ENCODE data around the gene RXYLT1. TPM values are rescaled to one million over a fixed set of nuclear protein-coding genes. Genes with fewer than 3 reads are reported as not detected.
"Not testable (repeated sequence)": the region's sequence is repeated elsewhere in the genome, so short reads cannot be mapped to it uniquely, and the experiment has no call there.

RXYLT1 gene
- polyA plus RNA-seq (2011; rRNA removed) (48.1 and 59.1 TPM in 2 replicates), polyA plus RNA-seq (2017; fragmentation: RNase III; extraction: RNeasy Plus Mini Kit Qiagen cat#74134 plus additional on column Dnase treatment) (31.6 to 35.7 TPM (median 34.2 TPM) in 3 replicates), polyA minus RNA-seq (2011; rRNA and poly(A)+ RNA removed) (8.6 and 13.2 TPM in 2 replicates)
- polyA plus RNA-seq (2012; cell fraction: cytosol; rRNA removed), result 19.7 and 20.3 TPM in 2 replicates
- 12.8 and 15.0 TPM in 2 replicates for polyA plus RNA-seq (2012; cell fraction: nucleus; rRNA removed)

GRCh38 chr12:63779498-63780481, at the start of gene RXYLT1:
RXYLT1 (plus strand) TSS chr12:63779909; CDS start chr12:63779961, 52 bp downstream.
- Histone ChIP-seq H3K4me3 (peak within 1 kb of the TSS; percentile 58), H3K27ac (peak within 1 kb of the TSS; percentile 88 to 98), H3K9me3 (no peaks in the 10 kb centered on the region), H3K4me1 (peaks cover 15% of the 10 kb centered on the region; the same call in 2 of the 3 replicates), H3K4me2 (peak within 1 kb of the TSS; percentile 88)
- peak; percentile 95 for TF ChIP-seq POLR2A (IDR thresholded peaks at IDR 0.05; ENCODE audit: low read length)
- TF ChIP-seq PBX3 (IDR thresholded peaks at IDR 0.05), result no peak
- no peak for TF ChIP-seq KDM5A (IDR thresholded peaks at IDR 0.05)
- TF ChIP-seq HOXB5 (CRISPR knock-in tag; IDR thresholded peaks at IDR 0.05), result peak; percentile 16; the same call in 1 of the 2 replicates
- peak; percentile 98 for TF ChIP-seq MAX (IDR thresholded peaks at IDR 0.05)
- peak; percentile 96 for TF ChIP-seq E2F6 (IDR thresholded peaks at IDR 0.05; ENCODE audit: borderline replicate concordance, low read depth)
- peak; percentile 61; the same call in 1 of the 2 replicates for TF ChIP-seq MYC (IDR thresholded peaks at IDR 0.05; ENCODE audit: borderline replicate concordance, low read length)
- no peak for TF ChIP-seq CEBPB (IDR thresholded peaks at IDR 0.05)
- TF ChIP-seq JUN (IDR thresholded peaks at IDR 0.05), result peak; percentile 74 to 91; a peak in 4 of 5 replicates
- peak; percentile 86; the same call in 1 of the 3 replicates for TF ChIP-seq BCL3 (IDR thresholded peaks at IDR 0.05)
- TF ChIP-seq PHF8 (IDR thresholded peaks at IDR 0.05; ENCODE audit: borderline replicate concordance, low read depth), result peak; percentile 81
- 3% methylated on average over 40 of the region's 86 CpGs for WGBS (ENCODE audit: missing lambda C conversion rate)
- ChIA-PET CTCF (no interaction called here), POLR2A (no interaction called here)
- DNase-seq (ENCODE audit: low read depth in 1 of 2, low spot score in 1 of 2) (peak; percentile 74 to 85), FAIRE-seq (no peak), ATAC-seq (peak; percentile 96 to 98)

GRCh38 chr12:63732779-63733178, 46.9 kb upstream of the RXYLT1 start:
- POLR2A ChIA-PET; CTCF ChIA-PET; H3K4me2 ChIP-seq; H3K4me1 ChIP-seq; FAIRE-seq; H3K27ac ChIP-seq; DNase-seq (ENCODE audit: low read depth in 1 of 2, low spot score in 1 of 2); H3K9me3 ChIP-seq; ATAC-seq; H3K4me3 ChIP-seq: not testable (repeated sequence)

GRCh38 chr12:63733585-63733984, 46.1 kb upstream of the RXYLT1 start:
- H3K27ac ChIP-seq; H3K4me2 ChIP-seq; H3K9me3 ChIP-seq; H3K4me1 ChIP-seq; FAIRE-seq; ATAC-seq; H3K4me3 ChIP-seq; DNase-seq (ENCODE audit: low read depth in 1 of 2, low spot score in 1 of 2); CTCF ChIA-PET; POLR2A ChIA-PET: not testable (repeated sequence)
- 35% methylated on average over 3 of the region's 3 CpGs for WGBS (ENCODE audit: missing lambda C conversion rate)

GRCh38 chr12:63740551-63740950, 39.2 kb upstream of the RXYLT1 start:
- POLR2A ChIA-PET; FAIRE-seq; ATAC-seq; H3K9me3 ChIP-seq; H3K4me1 ChIP-seq; H3K4me2 ChIP-seq; H3K4me3 ChIP-seq; CTCF ChIA-PET; DNase-seq (ENCODE audit: low read depth in 1 of 2, low spot score in 1 of 2); H3K27ac ChIP-seq: not testable (repeated sequence)
- WGBS (ENCODE audit: missing lambda C conversion rate), result no CpG with 5 or more reads among the region's 2 CpGs

- FAIRE-seq, result peak; percentile 13
- H3K27ac ChIP-seq; H3K9me3 ChIP-seq; DNase-seq (ENCODE audit: low read depth in 1 of 2, low spot score in 1 of 2); POLR2A ChIA-PET; H3K4me2 ChIP-seq; CTCF ChIA-PET; H3K4me1 ChIP-seq; ATAC-seq; H3K4me3 ChIP-seq: not testable (repeated sequence)
- 30% methylated on average over 1 of the region's 1 CpG for WGBS (ENCODE audit: missing lambda C conversion rate)
These were observed 38.3 kb upstream of the RXYLT1 start for GRCh38 chr12:63741431-63741830.

GRCh38 chr12:63744110-63744509, 35.6 kb upstream of the RXYLT1 start:
- H3K4me3 ChIP-seq; H3K27ac ChIP-seq; POLR2A ChIA-PET; CTCF ChIA-PET; DNase-seq (ENCODE audit: low read depth in 1 of 2, low spot score in 1 of 2); FAIRE-seq; ATAC-seq; H3K4me1 ChIP-seq; H3K4me2 ChIP-seq; H3K9me3 ChIP-seq: not testable (repeated sequence)
- 1% methylated on average over 2 of the region's 2 CpGs for WGBS (ENCODE audit: missing lambda C conversion rate)

GRCh38 chr12:63746470-63746869, 33.2 kb upstream of the RXYLT1 start:
- CTCF ChIA-PET, FAIRE-seq, POLR2A ChIA-PET: not testable (repeated sequence)

GRCh38 chr12:63747136-63747535, 32.6 kb upstream of the RXYLT1 start:
- POLR2A ChIA-PET; ATAC-seq; H3K4me3 ChIP-seq; H3K27ac ChIP-seq; CTCF ChIA-PET; DNase-seq (ENCODE audit: low read depth in 1 of 2, low spot score in 1 of 2); H3K9me3 ChIP-seq; H3K4me2 ChIP-seq; H3K4me1 ChIP-seq: not testable (repeated sequence)
- FAIRE-seq, result peak; percentile 91

More at GRCh38 chr12:63746470-63746869, 33.2 kb upstream of the RXYLT1 start:
- ATAC-seq; H3K9me3 ChIP-seq; H3K27ac ChIP-seq; DNase-seq (ENCODE audit: low read depth in 1 of 2, low spot score in 1 of 2); H3K4me1 ChIP-seq; H3K4me2 ChIP-seq; H3K4me3 ChIP-seq: not testable (repeated sequence)
- 52% methylated on average over 11 of the region's 11 CpGs for WGBS (ENCODE audit: missing lambda C conversion rate)

All from A549 (cell line).